ENCODE results near the gene MAGEA10. TPM values are rescaled to one million over a fixed set of nuclear protein-coding genes. Genes with fewer than 3 reads are reported as not detected.

Gene MAGEA10
- total RNA-seq, 1 donor: not detected

Other genes with a start within 250 kb of the MAGEA10 start
- not detected for gene MAGEA4, start 225.7 kb downstream of the MAGEA10 start, total RNA-seq
- gene GABRE, start 163.9 kb downstream of the MAGEA10 start, total RNA-seq: under 0.01 TPM